NCI-H1694 (cell line): ENCODE measurements around the gene GAPDH.
"Not testable (repeated sequence)": the region's sequence is repeated elsewhere in the genome, so short reads cannot be mapped to it uniquely, and the experiment has no call there.

Experiments
- DNase-seq: peaks from one replicate; lab custom pipeline; 2025; lab: John Stamatoyannopoulos, UW

The GAPDH gene

GRCh38 chr12:6563448-6564050, 29.2 kb downstream of the GAPDH start:
- peak; percentile 75 for DNase-seq

- no peak for DNase-seq
Measured at GRCh38 chr12:6567112-6567670, 32.9 kb downstream of the GAPDH start.

- DNase-seq, result no peak
Measured at GRCh38 chr12:6569312-6569711, 35.0 kb downstream of the GAPDH start.

- no peak for DNase-seq
Measured at GRCh38 chr12:6569786-6570185, 35.5 kb downstream of the GAPDH start.

GRCh38 chr12:6570264-6570887, 36.1 kb downstream of the GAPDH start:
- peak; percentile 39 for DNase-seq

GRCh38 chr12:6573001-6573400, 38.7 kb downstream of the GAPDH start:
- DNase-seq, result no peak

GRCh38 chr12:6574576-6575295, 40.4 kb downstream of the GAPDH start:
- DNase-seq, result no peak

GRCh38 chr12:6575648-6576047, 41.3 kb downstream of the GAPDH start:
- no peak for DNase-seq

GRCh38 chr12:6582196-6582595, 47.9 kb downstream of the GAPDH start:
- DNase-seq, result peak; percentile 19

- no peak for DNase-seq
Measured at GRCh38 chr12:6582959-6583358, 48.6 kb downstream of the GAPDH start.

- DNase-seq, result no peak
Measured at GRCh38 chr12:6584293-6584692, 50.0 kb downstream of the GAPDH start.

GRCh38 chr12:6586569-6586968, 52.3 kb downstream of the GAPDH start:
- not testable (repeated sequence) for DNase-seq
